Measurements from ENCODE around the gene CFAP298.

CFAP298 gene

DNA sequence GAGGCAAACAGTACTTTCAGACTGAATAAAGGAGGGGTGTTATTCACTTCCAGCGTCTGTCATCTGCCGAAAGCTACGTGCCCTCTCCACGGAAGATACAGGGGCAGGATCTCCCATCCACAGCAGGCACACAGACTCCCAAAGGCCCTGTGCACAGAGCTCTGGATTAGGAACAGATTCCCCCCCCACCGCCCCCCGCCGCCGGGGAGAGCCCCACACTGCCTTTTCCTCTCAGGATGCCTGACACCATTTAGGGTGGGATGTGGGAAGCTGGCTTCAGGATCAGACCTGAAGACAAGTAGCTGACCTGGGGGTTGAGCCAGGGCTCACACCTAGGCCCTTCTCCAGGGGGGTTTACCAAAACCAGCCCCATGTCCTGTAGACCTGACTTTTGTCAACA lies 18.5 kb downstream of the CFAP298 start:
- no peak for ATAC-seq

DNA sequence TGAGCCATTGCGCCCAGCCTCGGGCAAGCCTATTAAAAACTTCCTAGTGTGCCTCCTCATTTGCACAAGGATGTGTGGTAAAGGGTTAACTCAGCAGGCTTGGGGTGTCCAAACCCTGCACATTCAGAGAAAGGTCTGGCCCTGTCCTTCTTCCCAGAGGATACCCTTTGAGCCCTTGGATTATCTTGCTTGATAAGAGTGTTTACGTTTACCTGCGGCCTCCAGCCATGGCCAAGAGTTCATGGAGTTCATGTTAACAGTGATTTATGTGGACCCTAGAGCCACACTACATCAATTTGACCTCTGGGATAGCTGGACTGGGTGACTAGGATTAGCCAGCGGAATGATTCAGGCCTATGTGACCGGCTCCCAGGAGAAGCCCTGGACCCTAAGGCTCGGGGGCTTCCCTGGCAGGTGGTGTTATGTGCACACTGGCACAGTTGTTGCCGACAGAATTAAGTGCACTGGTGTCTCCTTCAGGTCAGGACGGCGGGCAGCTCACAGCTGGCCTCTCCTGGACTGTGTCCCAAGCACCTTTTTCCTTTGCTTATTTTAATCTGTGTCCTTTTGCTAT lies 19.2 kb downstream of the CFAP298 start:
- no peak for TF ChIP-seq CSDC2 (CRISPR knock-in tag; IDR thresholded peaks at IDR 0.05)
- TF ChIP-seq ZFP3 (CRISPR knock-in tag; IDR thresholded peaks at IDR 0.05) = no peak
- TF ChIP-seq, protein P1, sequence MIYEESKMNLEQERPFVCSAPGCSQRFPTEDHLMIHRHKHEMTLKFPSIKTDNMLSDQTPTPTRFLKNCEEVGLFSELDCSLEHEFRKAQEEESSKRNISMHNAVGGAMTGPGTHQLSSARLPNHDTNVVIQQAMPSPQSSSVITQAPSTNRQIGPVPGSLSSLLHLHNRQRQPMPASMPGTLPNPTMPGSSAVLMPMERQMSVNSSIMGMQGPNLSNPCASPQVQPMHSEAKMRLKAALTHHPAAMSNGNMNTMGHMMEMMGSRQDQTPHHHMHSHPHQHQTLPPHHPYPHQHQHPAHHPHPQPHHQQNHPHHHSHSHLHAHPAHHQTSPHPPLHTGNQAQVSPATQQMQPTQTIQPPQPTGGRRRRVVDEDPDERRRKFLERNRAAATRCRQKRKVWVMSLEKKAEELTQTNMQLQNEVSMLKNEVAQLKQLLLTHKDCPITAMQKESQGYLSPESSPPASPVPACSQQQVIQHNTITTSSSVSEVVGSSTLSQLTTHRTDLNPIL (CRISPR knock-in tag; IDR thresholded peaks at IDR 0.05; ENCODE audit: low read depth) = no peak
- no peak for TF ChIP-seq ISL1 (CRISPR knock-in tag; IDR thresholded peaks at IDR 0.05)
- TF ChIP-seq ESRRG (CRISPR knock-in tag; IDR thresholded peaks at IDR 0.05) = no peak
- no peak for TF ChIP-seq ZNF70 (CRISPR knock-in tag; IDR thresholded peaks at IDR 0.05)
- TF ChIP-seq TCF4 (CRISPR knock-in tag; IDR thresholded peaks at IDR 0.05; ENCODE audit: borderline replicate concordance) = no peak
- TF ChIP-seq, protein P2, sequence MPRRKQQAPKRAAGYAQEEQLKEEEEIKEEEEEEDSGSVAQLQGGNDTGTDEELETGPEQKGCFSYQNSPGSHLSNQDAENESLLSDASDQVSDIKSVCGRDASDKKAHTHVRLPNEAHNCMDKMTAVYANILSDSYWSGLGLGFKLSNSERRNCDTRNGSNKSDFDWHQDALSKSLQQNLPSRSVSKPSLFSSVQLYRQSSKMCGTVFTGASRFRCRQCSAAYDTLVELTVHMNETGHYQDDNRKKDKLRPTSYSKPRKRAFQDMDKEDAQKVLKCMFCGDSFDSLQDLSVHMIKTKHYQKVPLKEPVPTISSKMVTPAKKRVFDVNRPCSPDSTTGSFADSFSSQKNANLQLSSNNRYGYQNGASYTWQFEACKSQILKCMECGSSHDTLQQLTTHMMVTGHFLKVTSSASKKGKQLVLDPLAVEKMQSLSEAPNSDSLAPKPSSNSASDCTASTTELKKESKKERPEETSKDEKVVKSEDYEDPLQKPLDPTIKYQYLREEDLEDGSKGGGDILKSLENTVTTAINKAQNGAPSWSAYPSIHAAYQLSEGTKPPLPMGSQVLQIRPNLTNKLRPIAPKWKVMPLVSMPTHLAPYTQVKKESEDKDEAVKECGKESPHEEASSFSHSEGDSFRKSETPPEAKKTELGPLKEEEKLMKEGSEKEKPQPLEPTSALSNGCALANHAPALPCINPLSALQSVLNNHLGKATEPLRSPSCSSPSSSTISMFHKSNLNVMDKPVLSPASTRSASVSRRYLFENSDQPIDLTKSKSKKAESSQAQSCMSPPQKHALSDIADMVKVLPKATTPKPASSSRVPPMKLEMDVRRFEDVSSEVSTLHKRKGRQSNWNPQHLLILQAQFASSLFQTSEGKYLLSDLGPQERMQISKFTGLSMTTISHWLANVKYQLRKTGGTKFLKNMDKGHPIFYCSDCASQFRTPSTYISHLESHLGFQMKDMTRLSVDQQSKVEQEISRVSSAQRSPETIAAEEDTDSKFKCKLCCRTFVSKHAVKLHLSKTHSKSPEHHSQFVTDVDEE (CRISPR knock-in tag; IDR thresholded peaks at IDR 0.05) = no peak
- no peak for ATAC-seq

More for the DNA sequence above, 18.5 kb downstream of the CFAP298 start:
- no peak for TF ChIP-seq RARB (CRISPR knock-in tag; IDR thresholded peaks at IDR 0.05)
- no peak for TF ChIP-seq ZNF8 (CRISPR knock-in tag; IDR thresholded peaks at IDR 0.05)
- TF ChIP-seq, protein P3, sequence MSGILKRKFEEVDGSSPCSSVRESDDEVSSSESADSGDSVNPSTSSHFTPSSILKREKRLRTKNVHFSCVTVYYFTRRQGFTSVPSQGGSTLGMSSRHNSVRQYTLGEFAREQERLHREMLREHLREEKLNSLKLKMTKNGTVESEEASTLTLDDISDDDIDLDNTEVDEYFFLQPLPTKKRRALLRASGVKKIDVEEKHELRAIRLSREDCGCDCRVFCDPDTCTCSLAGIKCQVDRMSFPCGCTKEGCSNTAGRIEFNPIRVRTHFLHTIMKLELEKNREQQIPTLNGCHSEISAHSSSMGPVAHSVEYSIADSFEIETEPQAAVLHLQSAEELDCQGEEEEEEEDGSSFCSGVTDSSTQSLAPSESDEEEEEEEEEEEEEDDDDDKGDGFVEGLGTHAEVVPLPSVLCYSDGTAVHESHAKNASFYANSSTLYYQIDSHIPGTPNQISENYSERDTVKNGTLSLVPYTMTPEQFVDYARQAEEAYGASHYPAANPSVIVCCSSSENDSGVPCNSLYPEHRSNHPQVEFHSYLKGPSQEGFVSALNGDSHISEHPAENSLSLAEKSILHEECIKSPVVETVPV (CRISPR knock-in tag; IDR thresholded peaks at IDR 0.05) = no peak
- TF ChIP-seq ZNF70 (CRISPR knock-in tag; IDR thresholded peaks at IDR 0.05) = no peak
- no peak for TF ChIP-seq TCF4 (CRISPR knock-in tag; IDR thresholded peaks at IDR 0.05; ENCODE audit: borderline replicate concordance)
- TF ChIP-seq ZNF565 (CRISPR knock-in tag; conservative IDR thresholded peaks at IDR 0.05; ENCODE audit: low read depth) = no peak
- TF ChIP-seq ISL1 (CRISPR knock-in tag; IDR thresholded peaks at IDR 0.05) = no peak
- no peak for TF ChIP-seq CSDC2 (CRISPR knock-in tag; IDR thresholded peaks at IDR 0.05)
- TF ChIP-seq GLIS3 (CRISPR knock-in tag; IDR thresholded peaks at IDR 0.05) = no peak
- TF ChIP-seq ESRRG (CRISPR knock-in tag; IDR thresholded peaks at IDR 0.05) = no peak
- TF ChIP-seq ARNTL (CRISPR knock-in tag; IDR thresholded peaks at IDR 0.05; ENCODE audit: borderline replicate concordance, low read depth) = no peak

DNA sequence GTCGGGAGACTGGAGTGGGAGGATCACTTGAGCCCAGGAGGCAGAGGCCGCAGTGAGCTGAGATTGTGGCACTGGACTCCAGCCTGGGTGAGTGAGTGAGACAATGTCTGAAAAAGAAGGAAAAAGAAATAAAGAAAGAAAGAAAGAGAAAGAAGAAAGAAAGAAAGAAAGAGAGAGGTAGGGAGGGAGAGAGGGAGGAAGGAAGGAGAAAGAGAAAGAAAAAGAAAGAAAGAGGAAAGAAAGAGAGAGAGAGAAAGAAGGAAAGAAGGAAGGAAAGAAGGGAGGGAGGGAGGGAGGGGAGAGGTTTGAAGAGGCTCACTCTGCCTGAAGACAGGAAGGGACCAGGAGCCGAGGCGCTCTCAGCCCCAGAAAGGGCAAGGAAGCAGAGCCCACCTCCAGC lies 22.0 kb downstream of the CFAP298 start:
- no peak for ATAC-seq
- TF ChIP-seq PPARA (CRISPR knock-in tag; IDR thresholded peaks at IDR 0.05; ENCODE audit: borderline replicate concordance) (no peak), ZFP30 (CRISPR knock-in tag; IDR thresholded peaks at IDR 0.05) (no peak), ISL1 (CRISPR knock-in tag; IDR thresholded peaks at IDR 0.05) (no peak), ZNF565 (CRISPR knock-in tag; conservative IDR thresholded peaks at IDR 0.05; ENCODE audit: low read depth) (no peak), ZNF70 (CRISPR knock-in tag; IDR thresholded peaks at IDR 0.05) (no peak), RARB (CRISPR knock-in tag; IDR thresholded peaks at IDR 0.05) (no peak), ZFP3 (CRISPR knock-in tag; IDR thresholded peaks at IDR 0.05) (no peak), SNAI2 (CRISPR knock-in tag; IDR thresholded peaks at IDR 0.05) (no peak), BACH2 (CRISPR knock-in tag; IDR thresholded peaks at IDR 0.05; ENCODE audit: borderline replicate concordance) (no peak), TCF4 (CRISPR knock-in tag; IDR thresholded peaks at IDR 0.05; ENCODE audit: borderline replicate concordance) (no peak), ESRRG (CRISPR knock-in tag; IDR thresholded peaks at IDR 0.05) (no peak), ZC3H10 (CRISPR knock-in tag; IDR thresholded peaks at IDR 0.05) (no peak), TOX (CRISPR knock-in tag; IDR thresholded peaks at IDR 0.05; ENCODE audit: borderline replicate concordance) (no peak)
- TF ChIP-seq, protein P2 (CRISPR knock-in tag; IDR thresholded peaks at IDR 0.05) = no peak
- TF ChIP-seq, protein P4, sequence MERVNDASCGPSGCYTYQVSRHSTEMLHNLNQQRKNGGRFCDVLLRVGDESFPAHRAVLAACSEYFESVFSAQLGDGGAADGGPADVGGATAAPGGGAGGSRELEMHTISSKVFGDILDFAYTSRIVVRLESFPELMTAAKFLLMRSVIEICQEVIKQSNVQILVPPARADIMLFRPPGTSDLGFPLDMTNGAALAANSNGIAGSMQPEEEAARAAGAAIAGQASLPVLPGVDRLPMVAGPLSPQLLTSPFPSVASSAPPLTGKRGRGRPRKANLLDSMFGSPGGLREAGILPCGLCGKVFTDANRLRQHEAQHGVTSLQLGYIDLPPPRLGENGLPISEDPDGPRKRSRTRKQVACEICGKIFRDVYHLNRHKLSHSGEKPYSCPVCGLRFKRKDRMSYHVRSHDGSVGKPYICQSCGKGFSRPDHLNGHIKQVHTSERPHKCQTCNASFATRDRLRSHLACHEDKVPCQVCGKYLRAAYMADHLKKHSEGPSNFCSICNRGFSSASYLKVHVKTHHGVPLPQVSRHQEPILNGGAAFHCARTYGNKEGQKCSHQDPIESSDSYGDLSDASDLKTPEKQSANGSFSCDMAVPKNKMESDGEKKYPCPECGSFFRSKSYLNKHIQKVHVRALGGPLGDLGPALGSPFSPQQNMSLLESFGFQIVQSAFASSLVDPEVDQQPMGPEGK (CRISPR knock-in tag; IDR thresholded peaks at IDR 0.05; ENCODE audit: borderline replicate concordance) = no peak
- TF ChIP-seq, protein P5, sequence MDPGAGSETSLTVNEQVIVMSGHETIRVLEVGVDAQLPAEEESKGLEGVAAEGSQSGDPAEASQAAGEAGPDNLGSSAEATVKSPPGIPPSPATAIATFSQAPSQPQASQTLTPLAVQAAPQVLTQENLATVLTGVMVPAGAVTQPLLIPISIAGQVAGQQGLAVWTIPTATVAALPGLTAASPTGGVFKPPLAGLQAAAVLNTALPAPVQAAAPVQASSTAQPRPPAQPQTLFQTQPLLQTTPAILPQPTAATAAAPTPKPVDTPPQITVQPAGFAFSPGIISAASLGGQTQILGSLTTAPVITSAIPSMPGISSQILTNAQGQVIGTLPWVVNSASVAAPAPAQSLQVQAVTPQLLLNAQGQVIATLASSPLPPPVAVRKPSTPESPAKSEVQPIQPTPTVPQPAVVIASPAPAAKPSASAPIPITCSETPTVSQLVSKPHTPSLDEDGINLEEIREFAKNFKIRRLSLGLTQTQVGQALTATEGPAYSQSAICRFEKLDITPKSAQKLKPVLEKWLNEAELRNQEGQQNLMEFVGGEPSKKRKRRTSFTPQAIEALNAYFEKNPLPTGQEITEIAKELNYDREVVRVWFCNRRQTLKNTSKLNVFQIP (CRISPR knock-in tag; IDR thresholded peaks at IDR 0.05; ENCODE audit: borderline replicate concordance, low read depth) = no peak
- TF ChIP-seq, protein P1 (CRISPR knock-in tag; IDR thresholded peaks at IDR 0.05; ENCODE audit: low read depth) = no peak

All from SK-N-SH treated with all-trans-retinoic acid at 6 μM for 48 hours (cell line).